ENCODE results near the gene WDR37.

WDR37 gene

GRCh38 chr10:1163204-1163660 lies 107.0 kb downstream of the WDR37 start:
- DNase-seq (ENCODE audit: low read depth in 2 of 3, low spot score in 2 of 3), result no peak

- DNase-seq (ENCODE audit: low read depth in 2 of 3, low spot score in 2 of 3), result no peak
Observed at GRCh38 chr10:1163831-1164230, 107.6 kb downstream of the WDR37 start.

GRCh38 chr10:1166101-1166827 lies 110.1 kb downstream of the WDR37 start:
- no peak for DNase-seq (ENCODE audit: low read depth in 2 of 3, low spot score in 2 of 3)

DNA sequence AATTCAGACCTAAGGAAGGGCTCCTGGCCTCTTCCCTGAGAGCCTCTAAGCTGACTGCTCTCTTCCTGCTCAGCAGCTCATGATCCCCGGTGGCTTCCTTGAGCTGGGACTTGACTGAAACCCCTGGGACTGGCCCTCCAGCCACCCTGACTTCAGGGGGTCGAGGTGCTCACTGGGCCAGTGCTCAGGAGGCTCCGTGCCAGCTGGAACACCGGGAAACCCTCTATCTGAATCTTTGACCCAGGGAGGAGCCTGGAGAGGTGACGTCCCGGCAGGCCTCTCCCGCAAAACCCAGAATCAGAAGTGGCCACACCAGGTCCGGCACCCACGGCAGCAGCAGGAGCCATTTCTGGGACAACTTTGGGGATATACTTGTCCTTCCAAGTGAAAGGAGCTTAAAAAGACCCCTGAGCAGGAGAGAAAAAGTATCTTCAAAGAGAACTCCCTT lies 110.7 kb downstream of the WDR37 start:
- no peak for DNase-seq (ENCODE audit: low read depth in 2 of 3, low spot score in 2 of 3)

- no peak for DNase-seq (ENCODE audit: low read depth in 2 of 3, low spot score in 2 of 3)
Observed at GRCh38 chr10:1168763-1169162, 112.6 kb downstream of the WDR37 start.

GRCh38 chr10:1169186-1169885 lies 113.2 kb downstream of the WDR37 start:
- DNase-seq (ENCODE audit: low read depth in 2 of 3, low spot score in 2 of 3), result no peak

- DNase-seq (ENCODE audit: low read depth in 2 of 3, low spot score in 2 of 3), result no peak
Observed at GRCh38 chr10:1169981-1170866, 114.0 kb downstream of the WDR37 start.

DNA sequence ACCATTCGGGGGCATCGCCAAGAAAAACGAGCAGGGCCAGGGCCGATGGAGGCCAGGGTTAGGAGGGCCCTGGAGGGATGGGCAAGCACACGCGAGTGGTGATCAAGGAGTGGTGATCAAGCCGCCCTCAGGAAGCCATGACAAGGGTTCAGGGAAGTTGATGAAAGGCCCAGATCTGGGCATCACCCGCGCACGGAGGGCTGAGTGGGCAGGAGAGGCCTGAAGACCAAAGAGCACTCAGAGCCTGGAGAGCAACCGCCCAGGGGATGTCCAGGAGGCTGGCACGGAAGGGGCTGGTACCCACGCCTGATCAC lies 114.6 kb downstream of the WDR37 start:
- no peak for DNase-seq (ENCODE audit: low read depth in 2 of 3, low spot score in 2 of 3)

- DNase-seq (ENCODE audit: low read depth in 2 of 3, low spot score in 2 of 3), result no peak
Observed at GRCh38 chr10:1171182-1171581, 115.0 kb downstream of the WDR37 start.

- DNase-seq (ENCODE audit: low read depth in 2 of 3, low spot score in 2 of 3), result no peak
Observed at GRCh38 chr10:1171586-1171985, 115.4 kb downstream of the WDR37 start.

DNA sequence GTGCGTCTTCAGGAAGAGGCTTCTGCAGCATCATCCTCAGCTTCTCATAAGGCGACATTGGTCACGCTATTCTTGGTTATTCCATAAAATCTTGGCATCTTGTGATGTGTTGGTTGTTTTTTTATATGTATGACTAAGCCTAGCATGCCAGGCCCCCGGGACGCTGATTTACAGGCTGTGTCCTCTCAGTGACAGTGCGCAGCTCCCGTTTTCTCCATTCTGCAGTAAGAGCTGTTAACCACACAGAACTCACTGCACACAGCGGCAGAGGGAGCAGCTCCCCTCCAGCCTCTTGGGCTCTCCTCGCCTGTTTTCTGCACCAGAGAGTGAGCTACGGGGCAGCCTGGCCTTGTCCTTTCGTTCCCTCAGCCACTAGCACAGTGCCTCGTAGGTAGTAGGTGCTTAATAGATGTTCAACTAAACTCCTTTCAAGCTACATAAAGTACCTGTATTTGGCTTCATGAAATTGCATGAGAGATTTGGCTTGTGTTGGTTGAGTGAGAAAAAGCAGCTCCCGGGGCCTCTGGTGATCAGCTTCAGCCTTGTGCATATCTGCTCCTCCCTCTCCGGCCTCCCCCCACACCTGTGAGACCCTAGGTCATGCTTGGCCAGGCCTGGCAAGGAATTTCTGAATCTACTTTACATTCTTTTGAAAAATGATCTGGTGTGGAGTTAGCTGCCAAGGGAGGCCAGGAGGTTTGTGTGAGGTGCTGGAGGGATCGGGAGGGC lies 116.2 kb downstream of the WDR37 start:
- no peak for DNase-seq (ENCODE audit: low read depth in 2 of 3, low spot score in 2 of 3)

DNA sequence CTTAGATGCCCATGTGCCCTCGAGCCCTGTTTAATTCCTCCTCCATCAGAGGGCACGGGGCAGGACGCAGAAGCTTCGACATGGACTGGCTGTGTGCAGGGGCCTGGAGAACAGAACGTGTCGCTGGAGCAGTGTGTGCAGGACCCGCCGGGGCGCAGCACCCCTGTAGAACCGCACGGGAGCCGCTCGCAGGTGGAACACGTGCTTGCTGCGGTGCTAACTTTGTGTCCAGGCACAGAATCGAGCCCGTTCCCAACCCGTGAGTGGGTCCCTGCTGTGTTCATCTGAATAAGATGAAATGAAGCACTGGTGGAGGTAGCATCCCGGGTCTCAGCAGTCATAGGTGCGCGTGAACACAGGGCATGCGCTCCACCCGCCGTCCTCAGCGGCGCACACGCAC lies 116.9 kb downstream of the WDR37 start:
- DNase-seq (ENCODE audit: low read depth in 2 of 3, low spot score in 2 of 3), result no peak

DNA sequence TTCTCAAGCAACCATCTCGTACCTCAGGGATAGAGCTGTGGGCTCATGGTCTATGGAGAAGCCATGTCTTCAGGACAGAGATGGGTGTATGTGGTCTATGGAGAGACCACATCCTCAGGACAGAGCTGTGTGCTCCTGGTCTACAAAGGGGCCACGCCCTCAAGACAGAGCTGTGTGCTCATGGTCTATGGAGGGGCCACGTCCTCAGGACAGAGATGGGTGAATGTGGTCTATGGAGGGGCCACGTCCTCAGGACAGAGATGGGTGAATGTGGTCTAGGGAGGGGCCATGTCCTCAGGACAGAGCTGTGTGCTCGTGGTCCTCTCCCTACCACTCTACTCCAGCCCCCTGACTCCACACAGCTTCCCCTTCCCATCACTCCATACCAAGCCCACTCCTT lies 117.8 kb downstream of the WDR37 start:
- DNase-seq (ENCODE audit: low read depth in 2 of 3, low spot score in 2 of 3), result no peak

DNA sequence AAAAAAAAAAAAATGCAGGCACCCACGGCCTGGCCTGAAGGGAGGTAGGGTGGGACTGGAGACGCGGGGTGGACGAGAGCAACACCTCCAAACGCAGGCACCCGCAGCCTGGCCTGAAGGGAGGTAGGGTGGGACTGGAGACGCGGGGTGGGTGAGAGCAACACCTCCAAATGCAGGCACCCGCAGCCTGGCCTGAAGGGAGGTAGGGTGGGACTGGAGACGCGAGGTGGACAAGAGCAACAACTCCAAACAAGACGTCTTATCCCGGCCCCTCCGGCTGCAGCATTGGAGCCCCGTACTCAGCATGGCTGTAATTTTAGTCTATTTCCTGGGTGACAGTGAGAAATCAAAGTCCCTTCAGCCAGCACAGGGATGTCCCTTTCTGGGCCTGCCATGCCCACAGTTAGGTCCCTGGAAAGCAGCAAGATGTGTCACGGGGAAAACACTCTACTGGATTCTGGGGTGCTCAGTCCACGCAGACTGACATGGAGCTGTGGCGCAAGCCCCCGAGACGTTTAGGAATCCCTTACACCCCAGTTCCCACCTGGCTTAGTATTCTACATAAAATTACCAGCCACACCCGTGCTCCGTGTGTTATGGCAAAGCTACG lies 119.9 kb downstream of the WDR37 start:
- no peak for DNase-seq (ENCODE audit: low read depth in 2 of 3, low spot score in 2 of 3)

DNA sequence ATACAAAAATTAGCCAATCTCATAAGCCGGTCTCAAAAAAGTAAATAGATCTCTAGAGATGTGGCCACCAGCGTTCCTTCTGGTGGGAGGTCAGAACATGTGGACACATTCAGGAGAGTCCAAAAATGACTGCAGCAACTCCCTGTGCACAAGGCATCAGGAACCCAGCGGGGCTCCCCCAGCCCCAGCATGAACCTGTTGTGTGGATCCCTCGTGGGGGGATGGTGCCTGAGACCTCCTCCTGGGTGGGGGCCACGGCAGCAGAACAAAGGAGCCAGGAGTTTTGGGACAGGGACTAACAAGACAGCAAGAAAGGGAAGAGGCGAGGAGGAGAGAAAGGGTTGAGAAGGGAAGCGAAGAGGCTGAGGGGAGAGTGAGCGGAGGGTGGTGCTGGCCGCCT lies 121.8 kb downstream of the WDR37 start:
- no peak for DNase-seq (ENCODE audit: low read depth in 2 of 3, low spot score in 2 of 3)

GRCh38 chr10:1178506-1178905 lies 122.3 kb downstream of the WDR37 start:
- no peak for DNase-seq (ENCODE audit: low read depth in 2 of 3, low spot score in 2 of 3)

- DNase-seq (ENCODE audit: low read depth in 2 of 3, low spot score in 2 of 3), result no peak
Observed at GRCh38 chr10:1179346-1180070, 123.3 kb downstream of the WDR37 start.

DNA sequence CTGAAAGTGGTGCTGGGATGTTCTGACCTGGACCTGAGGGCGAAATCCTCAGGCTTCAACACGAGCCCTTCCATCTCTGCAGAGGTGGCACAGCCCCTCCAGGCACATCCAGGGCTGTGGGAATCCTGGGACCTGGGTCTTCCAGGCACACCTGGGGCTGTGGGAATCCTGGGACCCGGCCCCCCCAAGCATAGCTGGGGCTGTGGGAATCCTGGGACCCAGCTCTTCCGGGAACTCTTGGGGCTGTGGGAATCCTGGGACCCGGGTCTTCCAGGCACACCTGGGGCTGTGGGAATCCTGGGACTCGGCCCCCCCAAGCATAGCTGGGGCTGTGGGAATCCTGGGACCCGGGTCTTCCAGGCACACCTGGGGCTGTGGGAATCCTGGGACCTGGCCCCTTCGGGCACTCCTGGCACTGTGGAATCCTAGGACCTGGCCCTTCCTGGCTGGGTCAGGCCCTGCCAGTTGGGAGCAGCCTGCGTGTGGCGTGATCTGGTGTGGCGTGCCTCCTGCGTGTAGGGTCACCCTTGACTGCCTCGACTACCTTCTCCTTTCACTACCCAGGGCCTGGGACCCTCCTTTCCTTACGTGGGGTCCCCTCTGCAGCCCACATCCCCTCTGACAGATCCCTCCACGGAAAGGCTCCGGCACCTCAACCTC lies 124.0 kb downstream of the WDR37 start:
- no peak for DNase-seq (ENCODE audit: low read depth in 2 of 3, low spot score in 2 of 3)

- no peak for DNase-seq (ENCODE audit: low read depth in 2 of 3, low spot score in 2 of 3)
Observed at GRCh38 chr10:1180836-1181235, 124.7 kb downstream of the WDR37 start.

Measured in activated CD8-positive, alpha-beta memory T cell treated with anti-CD3 and anti-CD28 coated beads for 48 hours (primary cell).